Right atrium auricular region (tissue), 2 donors: Measurements from ENCODE around the gene ZFP37. TPM values are rescaled to one million over a fixed set of nuclear protein-coding genes. Genes with fewer than 3 reads are reported as not detected.
A peak's percentile ranks its signal among the peaks of the same experiment; 100 is the strongest.

Experiments used
- DNase-seq: peaks from one replicate; pipeline ENCODE4 v3.0.0-alpha.2; 2019; ENCODE audit warnings: low spot score
- H3K27ac ChIP-seq, 2 donors: fragments of 200-600 bp; sonication (generic); 1 replicate in 1 of 2; 2 replicates in 1 of 2; pipeline ENCODE4 v1.5.1; 2016 to 2019
- H3K27me3 ChIP-seq, 2 donors: fragments of 200-600 bp; sonication (generic); one replicate each; pipeline versions ENCODE4 v1.5.1 to v1.6.0; 2017 to 2019
- H3K36me3 ChIP-seq: fragments of 200-600 bp; sonication (generic); one replicate; pipeline ENCODE4 v1.5.1; 2016
- H3K4me1 ChIP-seq, 2 donors: fragments of 200-600 bp; sonication (generic); one replicate each; pipeline versions ENCODE4 v1.5.1 to v1.6.0; 2017 to 2019
- H3K4me3 ChIP-seq, 2 donors: fragments of 200-600 bp; sonication (generic); 1 replicate in 1 of 2; 2 replicates in 1 of 2; pipeline ENCODE4 v1.5.1; 2017 to 2019; ENCODE audit warnings: mild to moderate bottlenecking in 1 of 2, moderate library complexity in 1 of 2
- H3K9me3 ChIP-seq, 2 donors: fragments of 200-600 bp; sonication (generic); one replicate each; pipeline ENCODE4 v1.5.1; 2019
- total RNA-seq, 2 donors: library from RNA; depleted of rRNA; stranded (reverse); fragments of >200 nt; gene quantifications; one replicate each; pipeline ENCODE4 v1.1.0, GENCODE V29; 2016
- TF ChIP-seq, protein P1 (sequence below), 2 donors: fragments of 200-600 bp; sonication (generic); IDR thresholded peaks; one replicate each; pipeline ENCODE4 v1.5.1; 2019; ENCODE audit warnings: antibody characterized with exemption in 2 of 2

Gene ZFP37
- total RNA-seq, 2 donors from 2014 or later: 1.0 to 2.2 TPM

DNA sequence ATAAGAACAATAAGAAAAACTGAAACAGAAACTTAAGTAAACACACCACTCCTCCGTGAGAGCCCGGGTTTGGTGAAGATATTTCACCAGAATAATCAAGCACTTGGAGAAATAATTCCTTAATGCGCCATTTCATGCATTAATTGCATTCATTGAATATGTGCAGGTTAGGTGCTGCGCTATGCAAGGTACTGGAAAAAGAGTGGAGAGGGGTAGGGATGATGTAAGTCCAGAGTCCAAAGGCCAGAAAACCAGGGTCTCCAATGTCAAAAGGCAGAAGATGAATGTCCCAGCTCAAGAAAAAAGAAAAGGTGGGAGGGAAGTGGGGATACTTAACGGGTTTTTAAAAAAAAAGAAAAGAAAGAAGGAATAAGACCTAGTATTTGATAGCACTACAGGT is 669 bp upstream of the ZFP37 start:
- H3K4me3 ChIP-seq: peak overlapping the region; percentile 67 to 76
- TF ChIP-seq, protein P1, sequence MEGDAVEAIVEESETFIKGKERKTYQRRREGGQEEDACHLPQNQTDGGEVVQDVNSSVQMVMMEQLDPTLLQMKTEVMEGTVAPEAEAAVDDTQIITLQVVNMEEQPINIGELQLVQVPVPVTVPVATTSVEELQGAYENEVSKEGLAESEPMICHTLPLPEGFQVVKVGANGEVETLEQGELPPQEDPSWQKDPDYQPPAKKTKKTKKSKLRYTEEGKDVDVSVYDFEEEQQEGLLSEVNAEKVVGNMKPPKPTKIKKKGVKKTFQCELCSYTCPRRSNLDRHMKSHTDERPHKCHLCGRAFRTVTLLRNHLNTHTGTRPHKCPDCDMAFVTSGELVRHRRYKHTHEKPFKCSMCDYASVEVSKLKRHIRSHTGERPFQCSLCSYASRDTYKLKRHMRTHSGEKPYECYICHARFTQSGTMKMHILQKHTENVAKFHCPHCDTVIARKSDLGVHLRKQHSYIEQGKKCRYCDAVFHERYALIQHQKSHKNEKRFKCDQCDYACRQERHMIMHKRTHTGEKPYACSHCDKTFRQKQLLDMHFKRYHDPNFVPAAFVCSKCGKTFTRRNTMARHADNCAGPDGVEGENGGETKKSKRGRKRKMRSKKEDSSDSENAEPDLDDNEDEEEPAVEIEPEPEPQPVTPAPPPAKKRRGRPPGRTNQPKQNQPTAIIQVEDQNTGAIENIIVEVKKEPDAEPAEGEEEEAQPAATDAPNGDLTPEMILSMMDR (IDR thresholded peaks at IDR 0.05): no peak
- DNase-seq: no peak
- no peaks in the 10 kb centered on the region for H3K36me3 ChIP-seq
- H3K9me3 ChIP-seq: peaks cover 0 to 69% of the 10 kb centered on the region in 2 donors
- H3K4me1 ChIP-seq: no peaks in the 10 kb centered on the region
- H3K27ac ChIP-seq: peak overlapping the region; percentile 76 to 81
- H3K27me3 ChIP-seq: peaks cover 0 to 7% of the 10 kb centered on the region in 2 donors

DNA sequence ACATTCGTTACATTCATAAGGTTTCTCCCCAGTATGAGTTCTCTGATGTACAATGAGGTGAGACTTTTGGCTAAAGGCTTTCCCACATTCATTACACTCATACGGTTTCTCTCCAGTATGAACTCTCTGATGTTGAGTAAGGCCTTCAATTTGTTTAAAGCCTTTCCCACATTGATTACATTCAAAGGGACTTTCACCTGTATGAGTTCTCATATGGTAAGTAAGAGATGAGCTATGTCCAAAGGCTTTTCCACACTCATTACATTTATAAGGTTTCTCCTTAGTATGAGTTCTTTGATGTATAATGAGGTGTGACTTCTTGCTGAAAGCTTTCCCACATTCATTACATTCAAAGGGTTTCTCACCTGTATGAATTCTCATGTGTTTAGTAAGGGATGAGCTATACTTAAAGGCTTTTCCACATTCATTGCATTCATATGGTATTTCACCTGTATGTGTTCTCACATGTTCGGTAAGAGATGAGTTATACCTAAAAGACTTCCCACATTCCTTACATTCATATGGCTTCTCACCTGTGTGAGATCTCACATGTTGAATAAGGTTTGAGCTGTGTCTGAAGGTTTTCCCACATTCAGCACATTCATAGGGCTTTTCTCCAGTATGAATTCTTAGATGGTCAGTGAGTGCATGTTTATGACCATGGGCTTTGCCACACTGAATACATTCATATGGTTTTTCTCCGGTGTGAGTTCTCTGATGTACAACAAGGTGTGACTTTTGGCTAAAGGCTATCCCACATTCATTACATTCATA is 13.5 kb downstream of the ZFP37 start:
- H3K27ac ChIP-seq: no peak overlapping the region
- peaks cover 63 to 100% of the 10 kb centered on the region in 2 donors for H3K9me3 ChIP-seq
- H3K4me1 ChIP-seq: no peaks in the 10 kb centered on the region
- TF ChIP-seq, protein P1 (IDR thresholded peaks at IDR 0.05): no peak
- no peak overlapping the region for H3K4me3 ChIP-seq
- no peak for DNase-seq
- no peaks in the 10 kb centered on the region for H3K27me3 ChIP-seq
- H3K36me3 ChIP-seq: peaks cover 52% of the 10 kb centered on the region

DNA sequence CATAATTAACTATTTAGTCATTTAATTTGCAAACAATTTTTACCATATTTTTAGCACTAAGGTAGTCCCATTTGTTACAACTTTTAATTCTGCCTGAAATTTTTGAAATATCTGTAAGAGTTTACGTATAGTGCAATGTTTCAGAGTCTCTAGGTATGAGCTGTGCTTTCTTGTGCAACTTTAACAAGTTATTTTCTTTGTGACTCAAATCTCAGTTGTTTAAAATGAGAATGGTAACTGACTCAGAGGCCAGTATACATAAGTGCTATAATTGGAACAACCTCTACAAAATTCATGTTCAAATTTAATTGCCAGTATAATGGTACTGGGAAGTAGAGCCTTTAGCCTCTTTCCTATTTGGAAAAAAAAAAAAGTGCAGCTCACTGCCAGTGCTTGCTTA is 30.3 kb downstream of the ZFP37 start:
- Histone ChIP-seq H3K36me3 (no peaks in the 10 kb centered on the region), H3K9me3 (peaks cover 5 to 83% of the 10 kb centered on the region in 2 donors)

DNA sequence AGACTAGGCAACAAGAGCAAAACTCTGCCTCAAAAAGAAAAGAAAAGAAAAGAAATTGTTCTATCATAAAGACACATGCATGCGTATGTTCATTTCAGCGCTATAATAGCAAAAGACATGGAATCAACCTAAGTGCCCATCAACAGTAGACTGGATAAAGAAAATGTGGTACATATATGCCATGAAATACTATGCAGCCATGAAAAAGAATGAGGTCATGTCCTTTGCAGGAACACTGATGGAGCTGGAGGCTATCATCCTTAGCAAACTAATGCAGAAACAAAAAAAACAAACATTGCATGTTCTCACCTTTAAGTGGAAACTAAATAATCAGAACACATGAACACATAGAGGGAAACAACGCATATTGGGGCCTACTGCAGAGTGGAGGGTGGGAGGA is 38.3 kb downstream of the ZFP37 start:
- TF ChIP-seq, protein P1 (IDR thresholded peaks at IDR 0.05): no peak
- Histone ChIP-seq H3K4me1 (no peaks in the 10 kb centered on the region), H3K27me3 (no peaks in the 10 kb centered on the region), H3K4me3 (no peak overlapping the region), H3K27ac (no peak overlapping the region), H3K9me3 (peaks cover 0 to 79% of the 10 kb centered on the region in 2 donors), H3K36me3 (no peaks in the 10 kb centered on the region)
- no peak for DNase-seq

More for the DNA sequence above, 30.3 kb downstream of the ZFP37 start:
- TF ChIP-seq, protein P1 (IDR thresholded peaks at IDR 0.05): no peak
- H3K27ac ChIP-seq: no peak overlapping the region
- no peak overlapping the region for H3K4me3 ChIP-seq
- no peak for DNase-seq
- H3K4me1 ChIP-seq: no peaks in the 10 kb centered on the region
- H3K27me3 ChIP-seq: no peaks in the 10 kb centered on the region

DNA sequence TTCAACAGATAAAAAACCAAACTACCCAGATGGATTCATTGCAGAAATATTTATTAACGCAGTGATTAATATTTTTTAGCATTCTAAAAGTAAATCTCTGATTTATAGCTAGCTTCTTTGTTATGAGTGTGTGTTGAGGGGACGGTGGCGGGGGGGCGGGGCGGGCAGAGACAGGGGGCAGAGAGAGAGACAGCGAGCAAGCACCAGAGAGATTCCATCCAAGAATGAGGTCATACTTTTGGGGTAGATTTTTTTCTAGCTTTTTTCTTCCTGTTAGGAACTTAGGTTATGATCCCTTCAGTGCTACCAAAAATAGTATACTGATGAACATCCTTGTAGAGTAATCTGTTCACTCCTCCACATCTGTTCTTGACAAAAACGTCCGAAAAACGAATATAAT is 44.0 kb downstream of the ZFP37 start:
- peaks cover 0 to 41% of the 10 kb centered on the region in 2 donors for H3K9me3 ChIP-seq
- H3K4me1 ChIP-seq: no peaks in the 10 kb centered on the region
- TF ChIP-seq, protein P1 (IDR thresholded peaks at IDR 0.05): no peak
- H3K27me3 ChIP-seq: no peaks in the 10 kb centered on the region
- no peaks in the 10 kb centered on the region for H3K36me3 ChIP-seq
- no peak for DNase-seq
- peak overlapping the region; percentile 34 to 43 for H3K4me3 ChIP-seq
- no peak overlapping the region for H3K27ac ChIP-seq
